Fibroblast of villous mesenchyme (primary cell): Measurements from ENCODE around the gene WNT11. TPM values are rescaled to one million over a fixed set of nuclear protein-coding genes. Genes with fewer than 3 reads are reported as not detected.

ENCODE experiments used
- DNase-seq: peaks from one replicate; pipeline ENCODE4 v3.0.0-alpha.2; 2010; ENCODE audit warnings: low read depth
- H3K4me3 ChIP-seq: 2 replicates; pipeline ENCODE4 v1.5.1; 2011; ENCODE audit warnings: low read depth, mild to moderate bottlenecking, low read length
- total RNA-seq: library from RNA; depleted of rRNA; stranded (reverse); fragments of >200 nt; gene quantifications from 2 replicates; pipeline ENCODE4 v1.2.3, GENCODE V29; 2012
- TF ChIP-seq, protein P1 (sequence below): IDR thresholded peaks from 2 replicates; pipeline ENCODE4 v1.5.1; 2012; ENCODE audit warnings: low read depth, mild to moderate bottlenecking, low read length; ENCODE audit not compliant: insufficient read depth

The WNT11 gene
- total RNA-seq, 1 donor: not detected

DNA sequence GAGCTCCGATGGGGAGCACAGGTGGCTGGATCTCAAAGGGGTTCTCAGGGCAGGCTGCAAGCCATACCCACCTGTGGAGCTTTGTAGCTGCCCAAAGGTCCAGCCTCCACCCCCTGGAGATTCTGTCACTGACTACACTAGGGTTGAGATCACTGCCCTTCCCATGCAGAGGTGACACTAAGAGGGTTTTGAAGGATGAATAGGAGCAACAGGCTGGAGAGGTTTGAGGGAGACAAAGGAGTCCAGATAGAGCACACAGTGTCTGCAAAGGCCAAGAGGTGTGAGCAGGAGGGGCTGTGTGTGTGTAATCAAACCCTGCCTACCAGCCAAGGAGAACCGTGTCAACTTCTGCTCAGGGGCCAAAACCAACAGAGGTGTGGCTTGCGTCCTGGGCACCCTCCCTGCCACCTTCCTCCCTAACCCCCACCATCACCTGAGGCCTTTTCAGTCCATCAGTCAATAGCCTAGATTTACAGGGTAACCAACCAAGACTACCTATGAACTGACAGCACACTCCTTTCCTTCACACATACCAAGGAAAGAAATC is 43.0 kb upstream of the WNT11 start:
- no peak overlapping the region for H3K4me3 ChIP-seq
- TF ChIP-seq, protein P1, sequence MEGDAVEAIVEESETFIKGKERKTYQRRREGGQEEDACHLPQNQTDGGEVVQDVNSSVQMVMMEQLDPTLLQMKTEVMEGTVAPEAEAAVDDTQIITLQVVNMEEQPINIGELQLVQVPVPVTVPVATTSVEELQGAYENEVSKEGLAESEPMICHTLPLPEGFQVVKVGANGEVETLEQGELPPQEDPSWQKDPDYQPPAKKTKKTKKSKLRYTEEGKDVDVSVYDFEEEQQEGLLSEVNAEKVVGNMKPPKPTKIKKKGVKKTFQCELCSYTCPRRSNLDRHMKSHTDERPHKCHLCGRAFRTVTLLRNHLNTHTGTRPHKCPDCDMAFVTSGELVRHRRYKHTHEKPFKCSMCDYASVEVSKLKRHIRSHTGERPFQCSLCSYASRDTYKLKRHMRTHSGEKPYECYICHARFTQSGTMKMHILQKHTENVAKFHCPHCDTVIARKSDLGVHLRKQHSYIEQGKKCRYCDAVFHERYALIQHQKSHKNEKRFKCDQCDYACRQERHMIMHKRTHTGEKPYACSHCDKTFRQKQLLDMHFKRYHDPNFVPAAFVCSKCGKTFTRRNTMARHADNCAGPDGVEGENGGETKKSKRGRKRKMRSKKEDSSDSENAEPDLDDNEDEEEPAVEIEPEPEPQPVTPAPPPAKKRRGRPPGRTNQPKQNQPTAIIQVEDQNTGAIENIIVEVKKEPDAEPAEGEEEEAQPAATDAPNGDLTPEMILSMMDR: no peak
- DNase-seq: no peak

DNA sequence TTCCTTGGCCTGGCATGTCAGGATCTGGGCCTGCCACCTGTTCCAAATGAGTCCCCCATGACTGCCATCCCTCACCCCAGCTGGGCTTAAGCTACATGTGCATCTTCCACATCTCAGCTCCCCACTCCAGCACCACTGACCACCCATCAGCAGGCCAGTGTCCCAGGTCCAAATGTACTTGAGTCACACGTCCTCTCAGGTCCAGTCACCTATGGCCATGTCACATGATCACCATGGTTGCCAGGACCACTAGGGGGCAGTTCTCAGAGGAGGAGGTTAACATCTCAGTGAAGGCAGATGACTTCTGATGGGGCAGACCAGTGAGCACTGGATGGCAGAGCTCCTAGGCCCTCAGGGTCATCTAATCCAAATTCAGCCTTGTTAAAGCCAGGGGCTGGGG is 41.9 kb upstream of the WNT11 start:
- no peak for DNase-seq
- TF ChIP-seq, protein P1: peak; percentile 28
- H3K4me3 ChIP-seq: no peak overlapping the region

DNA sequence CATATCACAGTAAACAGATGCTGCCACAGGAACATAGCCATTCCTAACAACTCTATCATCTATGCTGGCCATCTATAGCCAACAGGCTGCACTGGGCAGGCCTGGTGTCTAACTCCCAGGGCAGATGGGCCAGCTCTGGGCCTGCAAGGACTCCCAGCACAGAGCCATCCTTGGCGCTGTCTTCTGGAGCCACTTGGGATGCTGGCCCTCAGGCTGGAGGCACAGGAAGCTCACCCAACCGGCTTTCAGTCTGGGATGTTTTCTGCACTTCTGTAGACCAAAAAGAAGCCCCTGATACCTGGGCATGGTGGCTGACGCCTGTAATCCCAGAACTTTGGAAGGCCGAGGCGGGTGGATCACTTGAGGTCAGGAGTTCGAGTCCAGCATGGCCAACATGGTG is 40.8 kb upstream of the WNT11 start:
- TF ChIP-seq, protein P1: no peak
- no peak for DNase-seq
- H3K4me3 ChIP-seq: no peak overlapping the region

DNA sequence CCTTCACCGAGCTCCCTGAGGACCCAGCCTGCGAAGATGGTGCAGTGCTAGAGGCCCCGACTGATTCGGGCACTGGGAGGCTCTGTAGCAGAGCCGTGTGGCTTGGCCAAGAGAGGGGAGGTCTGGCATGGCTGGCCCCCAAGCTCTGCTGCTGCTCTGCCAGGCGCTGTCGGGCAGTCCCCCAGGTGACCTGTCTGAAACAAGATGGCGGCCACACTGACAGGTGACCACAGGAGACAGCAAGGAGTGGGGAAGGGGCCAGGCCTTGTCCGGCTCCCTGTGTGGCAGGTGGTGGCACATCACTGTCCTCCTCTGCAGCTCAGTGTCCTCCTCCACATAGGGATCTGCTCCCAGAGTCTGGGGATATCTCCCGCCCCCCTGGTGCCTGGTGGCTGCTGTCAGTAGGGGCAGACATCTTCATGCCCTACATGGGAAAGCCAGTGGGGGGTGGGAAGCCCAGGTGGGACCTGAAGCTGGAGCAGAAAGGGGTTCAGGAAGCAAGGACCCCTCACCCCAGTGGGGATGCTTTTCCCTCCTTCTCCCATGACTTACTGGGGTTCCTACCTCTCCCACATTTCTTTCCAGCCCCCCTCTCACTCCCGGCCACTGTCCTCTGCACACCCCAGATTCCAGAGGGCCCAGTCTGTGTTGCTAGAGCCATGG is 40.1 kb upstream of the WNT11 start:
- no peak overlapping the region for H3K4me3 ChIP-seq
- TF ChIP-seq, protein P1: no peak
- DNase-seq: no peak

DNA sequence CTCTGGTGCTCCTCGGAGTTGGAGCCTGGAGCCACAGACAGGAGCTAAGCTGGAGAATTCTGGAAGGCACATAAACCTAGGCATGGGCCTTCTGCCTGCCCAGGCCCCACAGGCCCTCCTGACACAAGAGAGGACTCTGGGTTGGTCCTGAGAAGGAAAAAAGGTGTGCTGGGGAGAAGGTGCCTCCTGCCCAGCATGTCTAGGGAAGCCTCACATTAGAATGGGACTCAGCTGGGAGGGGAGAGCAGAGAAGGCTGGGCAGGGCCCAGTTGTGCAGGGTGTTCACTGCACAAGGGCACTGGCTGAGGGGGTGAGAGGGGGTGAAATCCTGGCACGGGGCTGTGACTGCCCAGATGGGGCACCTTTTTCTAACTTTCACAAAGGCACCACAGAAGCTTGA is 39.4 kb upstream of the WNT11 start:
- TF ChIP-seq, protein P1: no peak
- H3K4me3 ChIP-seq: no peak overlapping the region
- no peak for DNase-seq

DNA sequence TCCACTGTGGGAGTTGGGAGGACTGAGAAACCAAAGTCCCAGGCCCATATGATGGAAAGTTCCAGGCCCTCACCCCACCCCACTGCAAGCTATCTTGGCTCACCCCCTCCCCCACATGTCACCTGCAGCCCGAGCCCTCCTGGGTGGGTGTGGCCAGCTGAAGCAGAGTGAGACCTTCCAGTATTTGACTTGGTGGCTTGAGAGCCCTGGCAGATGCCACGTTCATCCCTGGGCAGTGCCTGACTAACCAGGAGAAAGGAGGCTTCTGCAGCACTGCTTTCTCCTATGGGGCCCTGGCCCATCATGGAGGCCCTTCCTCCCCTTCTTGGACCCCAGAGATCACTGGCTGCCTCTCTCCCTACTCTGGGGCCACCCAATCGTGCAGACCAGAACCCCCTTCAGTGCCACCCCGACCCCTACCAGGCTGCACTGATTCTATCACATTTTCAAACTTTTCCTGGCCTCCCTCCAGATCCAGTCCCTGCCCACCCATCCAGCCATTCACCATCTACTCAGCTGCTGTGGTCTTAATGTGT is 38.1 kb upstream of the WNT11 start:
- TF ChIP-seq, protein P1: no peak
- no peak overlapping the region for H3K4me3 ChIP-seq
- DNase-seq: no peak
